Measurements from ENCODE around the gene NDUFA5.
A peak's percentile ranks its signal among the peaks of the same experiment; 100 is the strongest.

Gene NDUFA5

DNA sequence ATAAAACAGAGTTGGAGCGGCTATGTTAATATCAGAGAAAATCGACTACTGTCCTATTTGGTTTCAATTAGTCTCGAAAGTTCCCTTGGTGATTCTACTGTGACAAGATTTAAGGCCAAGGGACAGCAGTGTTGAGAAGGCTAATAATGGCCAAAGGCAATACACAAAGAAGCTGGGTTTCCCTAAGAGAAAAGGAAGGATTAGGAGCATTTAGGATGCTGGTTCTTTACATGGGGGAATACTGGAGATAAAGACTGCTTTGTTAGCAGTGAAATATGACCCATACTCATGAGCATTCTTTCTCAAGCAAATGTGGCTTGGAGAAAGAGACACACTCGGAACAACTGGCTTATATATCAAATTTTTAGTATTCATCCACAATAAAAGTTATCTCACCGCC, 55.4 kb downstream of the NDUFA5 start:
- no peak for DNase-seq (ENCODE audit: low read depth)

DNA sequence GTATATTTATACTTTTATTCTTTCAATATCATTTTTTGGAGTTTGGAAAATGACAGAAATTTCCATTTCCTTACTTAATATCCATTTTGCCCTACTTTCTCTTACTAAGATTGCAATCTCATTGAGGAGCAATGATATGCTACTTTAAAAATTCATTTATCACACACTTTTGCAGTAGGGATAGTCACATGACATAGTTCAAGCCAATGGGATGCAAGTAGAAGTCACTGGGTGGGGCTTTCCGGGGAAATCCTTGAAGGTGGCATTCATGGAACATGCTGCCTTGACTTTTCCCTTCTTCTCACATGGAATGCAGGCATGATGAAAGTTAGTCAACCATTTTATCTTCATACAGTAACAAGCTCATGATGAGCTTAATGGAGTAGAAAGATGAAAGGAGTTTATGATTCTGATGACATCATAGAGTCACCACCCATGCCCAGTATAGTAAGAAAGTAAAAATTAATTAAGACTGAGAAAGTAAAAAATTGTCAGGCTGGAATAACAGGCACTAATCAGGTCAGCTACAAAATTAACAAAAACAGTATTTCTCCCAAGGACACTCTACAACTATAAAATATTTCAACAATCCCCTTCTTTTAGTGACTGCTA, 56.6 kb downstream of the NDUFA5 start:
- no peak for DNase-seq (ENCODE audit: low read depth)

DNA sequence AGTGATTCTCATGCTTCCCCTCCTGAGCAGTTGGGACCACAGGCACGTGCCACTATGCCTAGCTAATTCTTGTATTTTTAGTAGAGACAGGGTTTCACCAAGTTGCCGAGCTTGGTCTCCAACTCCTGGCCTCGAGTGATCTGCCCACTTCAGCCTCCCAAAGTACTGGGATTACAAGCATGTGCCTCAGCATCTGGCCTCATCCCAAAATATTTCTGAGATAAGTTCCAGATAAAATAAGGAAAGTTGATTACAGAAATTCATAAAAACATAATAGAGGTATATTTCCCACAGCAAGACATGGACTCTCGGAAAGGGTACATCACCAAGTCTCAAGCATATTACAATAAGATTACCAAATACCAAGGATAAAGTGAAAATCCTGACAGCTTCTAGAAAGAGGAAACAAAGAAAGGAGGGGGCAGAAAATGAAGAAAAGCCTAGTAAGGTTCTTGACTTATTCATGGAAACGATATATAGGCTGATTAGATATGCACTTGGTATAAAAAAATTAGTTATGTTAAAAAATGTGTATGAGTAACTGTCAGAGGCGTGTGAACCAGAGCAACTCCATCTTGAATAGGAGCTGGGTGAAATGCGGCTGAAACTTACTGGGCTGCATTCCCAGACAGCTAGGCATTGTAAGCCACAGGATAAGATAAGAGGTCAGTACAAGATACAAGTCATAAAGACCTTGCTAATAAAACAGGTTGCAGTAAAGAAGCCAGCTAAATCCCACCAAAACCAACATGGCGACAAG, 58.2 kb downstream of the NDUFA5 start:
- no peak for DNase-seq (ENCODE audit: low read depth)

DNA sequence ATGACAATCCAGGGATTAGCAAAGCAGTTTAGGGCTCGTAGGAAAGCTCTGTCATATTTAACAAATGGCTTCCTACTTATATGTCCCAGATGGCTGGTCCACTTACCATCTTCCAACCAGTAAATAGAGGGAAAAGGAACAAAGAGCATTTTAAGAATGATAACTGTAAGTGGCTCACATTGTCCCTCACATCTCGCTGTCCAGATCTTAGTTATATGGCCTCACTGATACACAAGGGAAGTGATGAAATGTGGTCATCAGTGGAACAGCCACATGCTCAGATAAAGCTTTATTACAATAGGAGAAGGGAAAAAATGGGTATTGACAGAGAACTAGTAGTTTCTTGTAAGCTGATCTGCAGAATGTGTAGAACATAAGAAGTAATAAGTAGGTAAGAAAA, 59.0 kb downstream of the NDUFA5 start:
- no peak for DNase-seq (ENCODE audit: low read depth)

DNA sequence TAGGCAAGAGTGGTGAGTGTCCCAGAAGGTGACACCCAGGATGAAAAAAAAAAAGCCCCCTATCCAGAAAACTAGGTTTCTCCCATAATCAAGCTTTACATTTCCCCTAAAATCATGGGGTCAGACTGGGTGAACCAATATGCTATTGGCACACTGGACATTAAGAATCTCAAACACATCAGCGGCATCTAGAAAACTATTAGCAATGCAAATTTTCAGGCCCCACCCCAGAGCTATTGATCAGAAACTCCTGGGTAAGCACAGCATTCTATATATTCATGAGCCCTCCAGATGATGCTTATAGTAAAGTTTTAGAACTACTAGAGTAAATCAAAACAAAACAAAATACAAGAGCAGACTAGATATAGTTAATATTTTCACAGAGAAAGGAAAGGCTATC, 59.6 kb downstream of the NDUFA5 start:
- DNase-seq (ENCODE audit: low read depth) = no peak

DNA sequence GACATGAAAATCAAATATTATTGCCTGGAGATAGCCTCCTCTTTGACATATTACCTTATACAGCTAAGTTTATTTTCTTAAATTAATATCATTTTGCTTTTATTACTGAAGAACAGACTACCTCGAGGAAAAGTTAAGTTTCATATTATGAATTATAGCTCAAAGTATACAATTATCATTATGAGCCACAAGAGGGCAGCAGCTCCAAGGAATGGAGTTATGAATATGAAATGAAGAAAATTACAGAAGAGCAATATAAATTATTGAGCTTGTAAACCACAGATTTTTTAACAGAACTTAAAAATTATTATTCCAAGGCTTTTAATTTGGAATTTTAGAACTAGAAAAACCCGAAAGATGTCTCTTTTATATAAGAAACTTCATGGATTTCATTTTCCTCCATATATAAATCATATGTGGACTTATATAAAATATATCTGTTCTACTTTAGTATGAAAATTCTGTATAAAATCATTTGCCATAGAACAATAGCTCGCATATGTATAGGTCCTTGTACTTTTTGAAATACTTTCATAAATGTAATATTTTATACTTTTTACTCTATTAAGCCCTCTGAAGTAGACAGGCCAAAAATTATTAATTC, 63.3 kb downstream of the NDUFA5 start:
- DNase-seq (ENCODE audit: low read depth) = peak; percentile 25

DNA sequence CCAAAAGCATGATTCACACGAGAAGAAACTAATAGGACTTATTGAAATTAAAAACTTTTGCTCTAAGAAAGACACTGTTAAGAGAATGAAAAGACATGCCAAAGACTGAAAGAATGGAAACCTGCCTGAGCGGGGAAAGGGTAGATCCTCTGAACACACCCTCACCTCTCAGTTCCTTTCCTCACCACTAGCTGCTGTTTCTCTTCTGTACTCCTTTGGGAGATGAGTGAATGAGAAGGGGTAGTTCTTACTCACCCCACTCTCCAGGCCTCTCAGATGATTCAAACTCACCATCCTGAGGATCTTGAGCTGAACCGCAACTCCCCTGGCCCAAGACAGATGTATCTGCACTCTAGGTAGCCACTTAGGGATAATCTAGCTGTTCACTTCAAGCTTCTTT, 65.1 kb downstream of the NDUFA5 start:
- DNase-seq (ENCODE audit: low read depth) = no peak
